Thyroid gland (tissue), 4 donors: ENCODE measurements around the gene RUNDC1.

ENCODE experiments used
- POLR2A ChIP-seq, 2 donors: fragments of 450-650 bp; IDR thresholded peaks; one replicate each; pipeline ENCODE4 v1.6.1; 2017; ENCODE audit warnings: antibody characterized with exemption in 2 of 2, mild to moderate bottlenecking in 2 of 2, moderate library complexity in 1 of 2
- TF ChIP-seq, protein P1 (sequence below), 6 experiments: fragments of 200-600 bp in 3 of 6; fragments of 450-650 bp in 3 of 6; sonication (generic) in 3 of 6; IDR thresholded peaks; one replicate each; pipeline ENCODE4 v1.5.1; 2016 to 2019; ENCODE audit warnings: antibody characterized with exemption in 6 of 6, mild to moderate bottlenecking in 2 of 6, inconsistent platforms in 1 of 6, moderate library complexity in 1 of 6

DNA sequence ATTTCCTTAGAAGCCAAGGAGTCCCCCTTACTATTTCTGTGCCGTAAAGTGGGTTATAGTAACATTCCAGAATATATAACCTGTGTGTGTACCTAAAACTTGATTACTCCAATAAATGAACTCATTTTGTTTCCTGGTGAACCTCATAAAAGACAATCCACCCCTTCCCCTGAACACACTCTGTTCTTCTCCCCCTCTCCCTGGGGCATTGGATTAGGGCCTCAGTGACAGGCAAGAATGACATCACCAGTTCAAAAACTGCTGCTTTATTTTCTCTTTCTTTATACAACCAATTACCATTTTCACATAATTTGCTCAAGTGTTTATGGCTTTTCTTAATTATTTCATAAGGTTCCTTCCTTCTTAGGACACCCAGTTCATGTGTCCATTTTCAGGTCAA is 33.6 kb upstream of the RUNDC1 start:
- TF ChIP-seq, protein P1, sequence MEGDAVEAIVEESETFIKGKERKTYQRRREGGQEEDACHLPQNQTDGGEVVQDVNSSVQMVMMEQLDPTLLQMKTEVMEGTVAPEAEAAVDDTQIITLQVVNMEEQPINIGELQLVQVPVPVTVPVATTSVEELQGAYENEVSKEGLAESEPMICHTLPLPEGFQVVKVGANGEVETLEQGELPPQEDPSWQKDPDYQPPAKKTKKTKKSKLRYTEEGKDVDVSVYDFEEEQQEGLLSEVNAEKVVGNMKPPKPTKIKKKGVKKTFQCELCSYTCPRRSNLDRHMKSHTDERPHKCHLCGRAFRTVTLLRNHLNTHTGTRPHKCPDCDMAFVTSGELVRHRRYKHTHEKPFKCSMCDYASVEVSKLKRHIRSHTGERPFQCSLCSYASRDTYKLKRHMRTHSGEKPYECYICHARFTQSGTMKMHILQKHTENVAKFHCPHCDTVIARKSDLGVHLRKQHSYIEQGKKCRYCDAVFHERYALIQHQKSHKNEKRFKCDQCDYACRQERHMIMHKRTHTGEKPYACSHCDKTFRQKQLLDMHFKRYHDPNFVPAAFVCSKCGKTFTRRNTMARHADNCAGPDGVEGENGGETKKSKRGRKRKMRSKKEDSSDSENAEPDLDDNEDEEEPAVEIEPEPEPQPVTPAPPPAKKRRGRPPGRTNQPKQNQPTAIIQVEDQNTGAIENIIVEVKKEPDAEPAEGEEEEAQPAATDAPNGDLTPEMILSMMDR (IDR thresholded peaks at IDR 0.05) = no peak
- TF ChIP-seq POLR2A (IDR thresholded peaks at IDR 0.05) = no peak
